Esophagus muscularis mucosa (tissue), 4 donors: ENCODE data around the gene MPP1. TPM values are rescaled to one million over a fixed set of nuclear protein-coding genes. Genes with fewer than 3 reads are reported as not detected.
"Not testable (repeated sequence)": the region's sequence is repeated elsewhere in the genome, so short reads cannot be mapped to it uniquely, and the experiment has no call there.

Source experiments
- DNase-seq: peaks from one replicate; pipeline ENCODE4 v3.0.0-alpha.2; 2017; ENCODE audit errors: extremely low spot score
- H3K27ac ChIP-seq, 4 donors: fragments of 200-600 bp; sonication (generic); replicated peaks in 1 of 4; 1 replicate in 3 of 4; 2 replicates in 1 of 4; pipeline ENCODE4 v1.5.1; 2016 to 2019; ENCODE audit warnings: mild to moderate bottlenecking in 1 of 4
- H3K27me3 ChIP-seq, 4 donors: fragments of 200-600 bp; sonication (generic); one replicate each; pipeline versions ENCODE4 v1.5.1 to v1.6.0; 2016 to 2019
- H3K36me3 ChIP-seq, 4 donors: fragments of 200-600 bp; sonication (generic); one replicate each; pipeline ENCODE4 v1.5.1; 2016 to 2019
- H3K4me1 ChIP-seq, 4 donors: fragments of 200-600 bp; sonication (generic); one replicate each; pipeline ENCODE4 v1.5.1; 2016 to 2019
- H3K4me3 ChIP-seq, 4 donors: fragments of 200-600 bp; sonication (generic); 1 replicate in 2 of 4; 2 replicates in 2 of 4; pipeline ENCODE4 v1.5.1; 2016 to 2019; ENCODE audit warnings: mild to moderate bottlenecking in 4 of 4, moderate library complexity in 1 of 4
- H3K9me3 ChIP-seq, 4 donors: fragments of 200-600 bp; sonication (generic); 1 replicate in 3 of 4; 2 replicates in 1 of 4; pipeline ENCODE4 v1.5.1; 2016 to 2019
- CTCF ChIP-seq, 3 experiments: fragments of 200-600 bp in 2 of 3; fragments of 450-650 bp in 1 of 3; sonication (generic) in 2 of 3; IDR thresholded peaks; one replicate each; pipeline ENCODE4 v1.5.1; 2017 to 2019; ENCODE audit warnings: antibody characterized with exemption in 3 of 3, mild to moderate bottlenecking in 2 of 3, moderate library complexity in 1 of 3
- EP300 ChIP-seq: sonication (generic); formaldehyde crosslinking; IDR thresholded peaks from one replicate; pipeline ENCODE4 v1.6.1; 2017; ENCODE audit warnings: antibody characterized with exemption
- POLR2A ChIP-seq: fragments of 450-650 bp; IDR thresholded peaks from one replicate; pipeline ENCODE4 v1.6.1; 2017; ENCODE audit warnings: antibody characterized with exemption, moderate library complexity, mild to moderate bottlenecking, low read depth
- POLR2AphosphoS5 ChIP-seq, 2 donors: sonication (generic); formaldehyde crosslinking; IDR thresholded peaks; one replicate each; pipeline ENCODE4 v1.6.1; 2017; ENCODE audit warnings: antibody characterized with exemption in 2 of 2
- WGBS: methylation state at CpG from one replicate; pipeline ENCODE4 v1.1.5; 2018; 5-methylcytosine and 5-hydroxymethylcytosine counted together
- intact Hi-C: fragments of 100-400 bp; cut with DNase I; formaldehyde crosslinking; loops from one replicate; pipeline ENCODE4 v1.15.1; 2023
- total RNA-seq, 4 donors: library from RNA; depleted of rRNA; stranded (reverse); fragments of >200 nt; gene quantifications; one replicate each; pipeline versions ENCODE4 v1.1.0 to v1.2.1, GENCODE V29; 2016

The MPP1 gene
- total RNA-seq, 4 donors from 2014 or later, result 28.2 to 46.9 (median 33.3) TPM

GRCh38 chrX:154818916-154819770, 13.9 kb upstream of the MPP1 start:
- intact Hi-C loops, result no loop called here
- Histone ChIP-seq H3K27me3 (no peaks in the 10 kb centered on the region), H3K36me3 (no peaks in the 10 kb centered on the region), H3K9me3 (no peaks in the 10 kb centered on the region), H3K27ac (no peak overlapping the region), H3K4me3 (no peak overlapping the region), H3K4me1 (no peaks in the 10 kb centered on the region)
- WGBS, result 72% methylated on average over 11 of the region's 11 CpGs
- DNase-seq, result no peak
- no peak for TF ChIP-seq CTCF (IDR thresholded peaks at IDR 0.05)
- no peak for TF ChIP-seq POLR2AphosphoS5 (IDR thresholded peaks at IDR 0.05)
- TF ChIP-seq POLR2A, result no peak
- no peak for TF ChIP-seq EP300

GRCh38 chrX:154817048-154817618, 11.8 kb upstream of the MPP1 start:
- H3K4me3 ChIP-seq, DNase-seq, H3K36me3 ChIP-seq, intact Hi-C loops, H3K27ac ChIP-seq, H3K9me3 ChIP-seq, H3K27me3 ChIP-seq, H3K4me1 ChIP-seq: not testable (repeated sequence)
- WGBS, result 83% methylated on average over 19 of the region's 19 CpGs

- DNase-seq, H3K9me3 ChIP-seq, H3K36me3 ChIP-seq, intact Hi-C loops, H3K4me3 ChIP-seq, H3K27me3 ChIP-seq, H3K4me1 ChIP-seq, H3K27ac ChIP-seq: not testable (repeated sequence)
- 76% methylated on average over 4 of the region's 4 CpGs for WGBS
These were observed 11.1 kb upstream of the MPP1 start for GRCh38 chrX:154816326-154816898.

GRCh38 chrX:154815274-154815818, 10.1 kb upstream of the MPP1 start:
- WGBS, result 64% methylated on average over 5 of the region's 5 CpGs
- TF ChIP-seq POLR2AphosphoS5 (IDR thresholded peaks at IDR 0.05), result no peak
- no peak for TF ChIP-seq EP300
- no peak for TF ChIP-seq POLR2A
- TF ChIP-seq CTCF (IDR thresholded peaks at IDR 0.05), result no peak
- H3K4me3 ChIP-seq, result no peak overlapping the region
- H3K36me3 ChIP-seq, result no peaks in the 10 kb centered on the region
- H3K27me3 ChIP-seq, result no peaks in the 10 kb centered on the region
- DNase-seq, result no peak
- intact Hi-C loops, result no loop called here
- no peaks in the 10 kb centered on the region for H3K4me1 ChIP-seq
- H3K27ac ChIP-seq, result no peak overlapping the region
- no peaks in the 10 kb centered on the region for H3K9me3 ChIP-seq

- whole genome bisulfite sequencing, result 24% methylated on average over 1 of the region's 1 CpG
These were observed 8.5 kb upstream of the MPP1 start for GRCh38 chrX:154813801-154814200.

More at GRCh38 chrX:154813801-154814200, 8.5 kb upstream of the MPP1 start:
- no peak for DNase-seq
- intact Hi-C loops, result no loop called here
- Histone ChIP-seq H3K9me3 (no peaks in the 10 kb centered on the region), H3K4me1 (no peaks in the 10 kb centered on the region), H3K27ac (no peak overlapping the region), H3K27me3 (no peaks in the 10 kb centered on the region), H3K36me3 (no peaks in the 10 kb centered on the region), H3K4me3 (no peak overlapping the region)
- TF ChIP-seq POLR2AphosphoS5 (IDR thresholded peaks at IDR 0.05) (no peak), CTCF (IDR thresholded peaks at IDR 0.05) (no peak), EP300 (no peak), POLR2A (no peak)
